ENCODE results near the gene PRPF4. TPM values are rescaled to one million over a fixed set of nuclear protein-coding genes. Genes with fewer than 3 reads are reported as not detected.

The PRPF4 gene
- total and polyA plus RNA-seq, 4 donors = 7.5 to 20.6 (median 17.3) TPM

GRCh38 chr9:113261917-113262671, 13.4 kb upstream of the PRPF4 start:
- H3K9me3 ChIP-seq (ENCODE audit: control insufficient read depth in 4 of 4, insufficient read depth in 3 of 4, low read length in 3 of 4) = no peaks in the 10 kb centered on the region
- TF ChIP-seq CTCF (IDR thresholded peaks at IDR 0.05; ENCODE audit: control extremely low read depth, extremely low read depth) = no peak
- WGBS, 2 donors = 92 to 93% methylated on average over 1 of the region's 1 CpG
- H3K4me3 ChIP-seq = no peak overlapping the region
- H3K36me3 ChIP-seq (ENCODE audit: control insufficient read depth in 4 of 4, insufficient read depth in 4 of 4, low read length in 4 of 4) = peaks cover 4 to 22% (median 14%) of the 10 kb centered on the region in 4 donors
- H3K4me1 ChIP-seq (ENCODE audit: control insufficient read depth in 5 of 5, insufficient read depth in 5 of 5, low read length in 5 of 5) = peaks cover 0 to 3% (median 0%) of the 10 kb centered on the region in 5 donors
- ATAC-seq (ENCODE audit: insufficient read depth, low FRiP score) (no peak), DNase-seq (no peak)
- H3K27me3 ChIP-seq (ENCODE audit: control insufficient read depth in 3 of 3, insufficient read depth in 3 of 3, low read length in 2 of 3) = no peaks in the 10 kb centered on the region
- no peak overlapping the region for H3K9ac ChIP-seq (ENCODE audit: insufficient read depth in 1 of 2, low read length in 2 of 2)
- no peak overlapping the region for H3K27ac ChIP-seq (ENCODE audit: low read depth in 1 of 2, low read length in 1 of 2)

- peaks cover 14 to 28% (median 17%) of the 10 kb centered on the region in 4 donors for H3K36me3 ChIP-seq (ENCODE audit: control insufficient read depth in 4 of 4, insufficient read depth in 4 of 4, low read length in 4 of 4)
- WGBS, 2 donors = 91 to 98% methylated on average over 3 of the region's 3 CpGs
- H3K27me3 ChIP-seq (ENCODE audit: control insufficient read depth in 3 of 3, insufficient read depth in 3 of 3, low read length in 2 of 3) = no peaks in the 10 kb centered on the region
- no peak overlapping the region for H3K27ac ChIP-seq (ENCODE audit: low read depth in 1 of 2, low read length in 1 of 2)
- no peak overlapping the region for H3K4me3 ChIP-seq
- TF ChIP-seq CTCF (IDR thresholded peaks at IDR 0.05; ENCODE audit: control extremely low read depth, extremely low read depth) = no peak
- no peaks in the 10 kb centered on the region for H3K4me1 ChIP-seq (ENCODE audit: control insufficient read depth in 5 of 5, insufficient read depth in 5 of 5, low read length in 5 of 5)
- H3K9ac ChIP-seq (ENCODE audit: insufficient read depth in 1 of 2, low read length in 2 of 2) = no peak overlapping the region
- H3K9me3 ChIP-seq (ENCODE audit: control insufficient read depth in 4 of 4, insufficient read depth in 3 of 4, low read length in 3 of 4) = no peaks in the 10 kb centered on the region
- ATAC-seq (ENCODE audit: insufficient read depth, low FRiP score) = no peak
- DNase-seq = no peak
Measured at GRCh38 chr9:113266174-113266573, 9.3 kb upstream of the PRPF4 start.

- Histone ChIP-seq H3K36me3 (ENCODE audit: control insufficient read depth in 4 of 4, insufficient read depth in 4 of 4, low read length in 4 of 4) (peaks cover 18 to 42% (median 27%) of the 10 kb centered on the region in 4 donors), H3K9me3 (ENCODE audit: control insufficient read depth in 4 of 4, insufficient read depth in 3 of 4, low read length in 3 of 4) (no peaks in the 10 kb centered on the region), H3K27ac (ENCODE audit: low read depth in 1 of 2, low read length in 1 of 2) (no peak overlapping the region), H3K9ac (ENCODE audit: insufficient read depth in 1 of 2, low read length in 2 of 2) (no peak overlapping the region), H3K4me1 (ENCODE audit: control insufficient read depth in 5 of 5, insufficient read depth in 5 of 5, low read length in 5 of 5) (no peaks in the 10 kb centered on the region), H3K4me3 (no peak overlapping the region), H3K27me3 (ENCODE audit: control insufficient read depth in 3 of 3, insufficient read depth in 3 of 3, low read length in 2 of 3) (no peaks in the 10 kb centered on the region)
- TF ChIP-seq CTCF (IDR thresholded peaks at IDR 0.05; ENCODE audit: control extremely low read depth, extremely low read depth) = no peak
- no peak for ATAC-seq (ENCODE audit: insufficient read depth, low FRiP score)
- no peak for DNase-seq
- 90 to 91% methylated on average over 4 of the region's 4 CpGs for WGBS, 2 donors
Measured at GRCh38 chr9:113267911-113268566, 7.4 kb upstream of the PRPF4 start.

Measured in lung (tissue), 12 donors.